Fibroblast of the aortic adventitia (primary cell): Measurements from ENCODE around the gene AIM2. TPM values are rescaled to one million over a fixed set of nuclear protein-coding genes. Genes with fewer than 3 reads are reported as not detected.

Experiments used
- DNase-seq: peaks from one replicate; pipeline ENCODE4 v3.0.0-alpha.2; 2010; ENCODE audit warnings: low read depth
- H3K4me3 ChIP-seq: 2 replicates; pipeline ENCODE4 v1.5.1; 2011; ENCODE audit warnings: low read depth, mild to moderate bottlenecking, control low read depth, low read length, moderate library complexity
- total RNA-seq: library from RNA; depleted of rRNA; stranded (reverse); fragments of >200 nt; gene quantifications from 2 replicates; pipeline ENCODE4 v1.2.3, GENCODE V29; 2012; ENCODE audit warnings: low replicate concordance
- TF ChIP-seq, protein P1 (sequence below): IDR thresholded peaks from 2 replicates; pipeline ENCODE4 v1.5.1; 2011; ENCODE audit warnings: mild to moderate bottlenecking, low read length, control low read depth, inconsistent platforms; ENCODE audit not compliant: insufficient read depth

Gene AIM2
- total RNA-seq, 1 donor = not detected

DNA sequence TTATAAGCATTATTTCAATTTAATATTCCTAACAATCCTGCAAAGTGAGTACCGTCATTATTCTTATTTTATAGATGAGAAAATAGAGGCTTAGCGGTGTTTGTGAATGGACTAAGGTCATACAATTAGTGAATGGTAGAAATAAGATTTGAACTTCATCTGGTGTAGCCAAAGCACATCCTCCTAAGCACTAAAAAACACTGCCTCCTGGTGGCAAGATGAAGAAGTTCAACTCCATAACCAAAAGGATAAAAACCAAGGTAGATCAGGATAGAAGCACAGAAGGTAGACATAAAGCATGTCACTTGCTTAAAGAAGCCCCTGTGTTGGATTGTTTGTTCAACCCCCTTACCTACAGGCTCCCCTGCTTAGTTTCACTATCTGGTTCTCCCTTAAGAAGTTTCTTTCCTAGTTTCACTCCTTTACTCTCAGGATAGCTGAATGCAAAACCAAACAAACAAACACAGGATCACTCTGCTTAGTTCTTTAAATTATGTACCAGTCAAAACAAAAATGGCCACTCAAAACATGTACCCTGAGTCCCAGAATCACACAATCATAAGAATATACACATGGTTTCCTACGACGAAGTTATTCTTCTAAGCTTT lies 12.7 kb upstream of the AIM2 start:
- TF ChIP-seq, protein P1, sequence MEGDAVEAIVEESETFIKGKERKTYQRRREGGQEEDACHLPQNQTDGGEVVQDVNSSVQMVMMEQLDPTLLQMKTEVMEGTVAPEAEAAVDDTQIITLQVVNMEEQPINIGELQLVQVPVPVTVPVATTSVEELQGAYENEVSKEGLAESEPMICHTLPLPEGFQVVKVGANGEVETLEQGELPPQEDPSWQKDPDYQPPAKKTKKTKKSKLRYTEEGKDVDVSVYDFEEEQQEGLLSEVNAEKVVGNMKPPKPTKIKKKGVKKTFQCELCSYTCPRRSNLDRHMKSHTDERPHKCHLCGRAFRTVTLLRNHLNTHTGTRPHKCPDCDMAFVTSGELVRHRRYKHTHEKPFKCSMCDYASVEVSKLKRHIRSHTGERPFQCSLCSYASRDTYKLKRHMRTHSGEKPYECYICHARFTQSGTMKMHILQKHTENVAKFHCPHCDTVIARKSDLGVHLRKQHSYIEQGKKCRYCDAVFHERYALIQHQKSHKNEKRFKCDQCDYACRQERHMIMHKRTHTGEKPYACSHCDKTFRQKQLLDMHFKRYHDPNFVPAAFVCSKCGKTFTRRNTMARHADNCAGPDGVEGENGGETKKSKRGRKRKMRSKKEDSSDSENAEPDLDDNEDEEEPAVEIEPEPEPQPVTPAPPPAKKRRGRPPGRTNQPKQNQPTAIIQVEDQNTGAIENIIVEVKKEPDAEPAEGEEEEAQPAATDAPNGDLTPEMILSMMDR = peak; percentile 47
- no peak overlapping the region for H3K4me3 ChIP-seq
- DNase-seq = no peak

DNA sequence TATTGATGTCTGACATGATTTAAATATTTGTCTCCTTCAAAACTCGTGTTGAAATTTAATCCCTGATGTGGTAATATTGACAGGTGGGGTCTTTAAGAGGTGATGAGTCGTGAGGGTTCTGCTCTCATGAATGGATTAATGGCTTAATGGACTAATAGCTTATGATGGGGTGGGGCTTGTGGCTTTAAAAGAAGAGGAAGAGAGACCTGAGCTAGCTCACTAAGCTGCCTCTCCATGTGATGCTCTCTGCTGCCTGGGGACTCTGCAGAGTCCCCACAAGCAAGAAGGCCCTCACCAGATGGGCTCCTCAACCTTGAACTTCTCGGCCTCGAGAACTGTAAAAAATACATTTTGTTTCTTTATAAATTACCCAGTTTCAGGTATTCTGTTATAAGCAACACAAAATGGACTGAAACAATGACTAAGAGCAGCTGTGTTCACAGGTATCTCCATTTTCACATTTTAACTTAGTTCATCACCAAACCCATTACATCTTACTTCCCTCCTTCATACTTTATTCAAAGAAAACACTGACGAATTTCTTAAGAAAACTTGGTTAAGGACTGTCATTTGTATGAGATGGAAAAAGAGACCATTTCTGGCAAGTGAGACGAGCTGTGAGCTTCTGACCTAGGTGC lies 12.1 kb upstream of the AIM2 start:
- DNase-seq = no peak
- TF ChIP-seq, protein P1 = no peak

DNA sequence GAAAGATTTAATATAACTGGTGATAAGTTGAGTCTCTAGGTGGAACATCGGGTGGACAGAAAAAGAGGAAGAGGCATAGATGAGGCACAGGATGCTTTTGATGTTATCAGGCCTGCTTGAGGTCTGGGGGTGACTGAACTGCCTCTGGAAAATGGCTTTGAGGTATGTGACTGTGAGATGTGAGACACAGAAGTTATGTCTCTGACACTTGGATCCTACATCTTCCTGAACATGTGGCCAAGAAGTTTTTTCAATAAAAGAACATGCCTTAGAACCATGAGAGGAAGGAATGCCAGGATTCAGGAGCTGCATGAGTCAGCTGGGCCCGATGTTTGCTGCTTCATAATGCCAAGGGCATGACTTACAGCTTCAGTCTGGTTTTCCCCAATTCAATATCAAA lies 11.5 kb upstream of the AIM2 start:
- no peak overlapping the region for H3K4me3 ChIP-seq
- TF ChIP-seq, protein P1 = no peak
- peak; percentile 84 for DNase-seq

More for the DNA sequence above, 12.1 kb upstream of the AIM2 start:
- no peak overlapping the region for H3K4me3 ChIP-seq

DNA sequence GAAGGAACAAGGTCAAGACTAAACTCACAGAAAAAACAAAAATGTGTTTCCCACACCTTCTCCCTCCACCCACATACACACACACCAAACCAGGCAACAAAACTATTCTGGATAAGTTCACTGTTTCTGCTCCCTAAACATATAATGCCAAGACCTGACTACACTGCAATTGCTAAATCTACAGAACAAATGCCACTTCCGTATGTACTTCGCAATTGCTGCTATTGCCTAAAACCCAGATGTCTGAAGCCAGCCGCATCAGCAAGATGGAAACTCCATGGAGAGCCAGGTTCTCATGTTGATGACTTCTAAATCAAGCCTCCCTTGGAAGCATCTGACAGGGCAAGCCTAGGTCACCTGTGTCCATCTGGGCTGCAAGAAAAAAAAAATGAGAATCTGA lies 8.3 kb upstream of the AIM2 start:
- no peak for DNase-seq
- TF ChIP-seq, protein P1 = no peak
- no peak overlapping the region for H3K4me3 ChIP-seq

DNA sequence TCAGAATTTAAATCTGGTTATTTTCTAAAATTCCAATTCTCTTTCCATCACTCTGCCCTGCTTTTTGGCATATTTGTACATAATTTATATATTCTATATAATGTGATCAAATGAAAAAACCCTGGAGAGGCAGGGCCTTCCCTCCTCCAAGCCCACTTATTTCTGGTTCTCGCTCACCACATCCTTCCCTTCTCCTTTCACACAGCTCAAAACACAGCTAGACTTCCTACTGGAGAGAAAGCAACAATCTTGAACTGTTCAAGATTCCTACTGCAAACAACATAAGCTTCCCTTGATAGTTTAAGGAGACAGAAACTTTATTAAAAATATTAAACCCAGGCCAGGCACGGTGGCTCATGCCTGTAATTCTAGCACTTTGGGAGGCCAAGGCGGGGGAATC lies 7.6 kb upstream of the AIM2 start:
- TF ChIP-seq, protein P1 = no peak

DNA sequence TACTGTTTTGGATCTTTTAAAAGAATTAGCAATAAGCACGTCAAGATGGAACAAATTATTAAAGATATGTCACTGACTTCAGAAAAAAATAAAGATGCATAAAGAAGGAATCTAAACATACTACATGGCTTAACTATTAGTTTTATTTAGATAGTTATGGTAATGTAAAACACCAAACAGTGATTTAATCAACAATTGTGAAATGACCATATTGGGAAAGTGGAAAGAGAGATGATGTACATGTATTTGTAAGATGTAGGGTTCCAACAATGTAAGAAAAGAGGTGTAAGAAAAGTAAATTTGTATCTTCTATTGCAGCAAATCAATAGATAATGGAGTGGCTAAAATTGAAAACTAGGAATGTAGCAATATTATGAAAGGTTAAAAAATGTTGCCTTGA lies 6.4 kb upstream of the AIM2 start:
- no peak overlapping the region for H3K4me3 ChIP-seq
- TF ChIP-seq, protein P1 = no peak
- no peak for DNase-seq

More for the DNA sequence above, 7.6 kb upstream of the AIM2 start:
- no peak for DNase-seq
- no peak overlapping the region for H3K4me3 ChIP-seq
